ENCODE results near the gene TSHZ2. TPM values are rescaled to one million over a fixed set of nuclear protein-coding genes. Genes with fewer than 3 reads are reported as not detected.

Gene TSHZ2
- total and polyA plus RNA-seq, 2 donors (not counting 3 experiments of a cell fraction or from before 2014, with no cell fraction given) = not detected

GRCh38 chr20:53201588-53201987, 229.4 kb downstream of the TSHZ2 start:
- intact Hi-C loops (cut with micrococcal nuclease) (no loop called here), dilution Hi-C loops (cut with MboI; ENCODE audit: extremely low pct_ligation_motif_present, low sequenced_read_pairs) (no loop called here)
- FAIRE-seq (no peak), DNase-seq (ENCODE audit: low read depth, low spot score) (no peak)
- POLR2A ChIA-PET = no interaction called here
- Histone ChIP-seq H3K9me1 (replicated peaks; ENCODE audit: control insufficient read depth, extremely low read depth, insufficient read depth, low read length) (no peaks in the 10 kb centered on the region), H3K9me3 (replicated peaks; ENCODE audit: control insufficient read depth, insufficient read depth, low read length) (no peaks in the 10 kb centered on the region), H3K79me2 (ENCODE audit: control insufficient read depth, insufficient read depth, low read length) (no peaks in the 10 kb centered on the region), H3K4me3 (replicated peaks in 1 of 3; ENCODE audit: insufficient read depth in 1 of 3, low read depth in 1 of 3, low read length in 3 of 3) (no peak overlapping the region), H2AFZ (ENCODE audit: low read depth, low read length) (no peak overlapping the region), H3K27me3 (ENCODE audit: control insufficient read depth in 2 of 2, insufficient read depth in 2 of 2, low read length in 2 of 2) (no peaks in the 10 kb centered on the region), H3K9ac (replicated peaks; ENCODE audit: extremely low read depth, insufficient read depth, low read length) (no peak overlapping the region), H3K36me3 (ENCODE audit: control insufficient read depth in 2 of 2, extremely low read depth in 1 of 2, insufficient read depth in 2 of 2, low read length in 2 of 2) (no peaks in the 10 kb centered on the region), H3K27ac (ENCODE audit: insufficient read depth, low read depth, low read length) (no peak overlapping the region), H4K20me1 (replicated peaks; ENCODE audit: control insufficient read depth, extremely low read depth, insufficient read depth, low read length) (no peaks in the 10 kb centered on the region), H3K4me1 (ENCODE audit: control insufficient read depth, extremely low read depth, insufficient read depth, low read length) (no peaks in the 10 kb centered on the region), H3K4me2 (ENCODE audit: insufficient read depth, low read length) (no peak overlapping the region)
- CTCF ChIA-PET = no interaction called here
- TF ChIP-seq MAX (IDR thresholded peaks at IDR 0.05; ENCODE audit: insufficient read depth, insufficient read length) = no peak
- BruUV-seq (replicated peaks) = no TSS peak

GRCh38 chr20:53202777-53203176, 230.6 kb downstream of the TSHZ2 start:
- H4K20me1 ChIP-seq (replicated peaks; ENCODE audit: control insufficient read depth, extremely low read depth, insufficient read depth, low read length) = no peaks in the 10 kb centered on the region
- H3K36me3 ChIP-seq (ENCODE audit: control insufficient read depth in 2 of 2, extremely low read depth in 1 of 2, insufficient read depth in 2 of 2, low read length in 2 of 2) = no peaks in the 10 kb centered on the region
- no peak overlapping the region for H3K9ac ChIP-seq (replicated peaks; ENCODE audit: extremely low read depth, insufficient read depth, low read length)
- H3K4me1 ChIP-seq (ENCODE audit: control insufficient read depth, extremely low read depth, insufficient read depth, low read length) = no peaks in the 10 kb centered on the region
- no peak overlapping the region for H3K27ac ChIP-seq (ENCODE audit: insufficient read depth, low read depth, low read length)
- TF ChIP-seq FOS (IDR thresholded peaks at IDR 0.05; ENCODE audit: borderline replicate concordance, insufficient read depth, low read length) = no peak
- no peak for TF ChIP-seq MYC (IDR thresholded peaks at IDR 0.05; ENCODE audit: low read depth, low read length)
- no peak for TF ChIP-seq CTCF (IDR thresholded peaks at IDR 0.05; ENCODE audit: extremely low read depth in 1 of 2, insufficient read depth in 1 of 2, low read depth in 1 of 2, low read length in 2 of 2)
- no peak for TF ChIP-seq POLR2AphosphoS5 (IDR thresholded peaks at IDR 0.05; ENCODE audit: insufficient read depth, low read depth, low read length)
- H3K4me2 ChIP-seq (ENCODE audit: insufficient read depth, low read length) = no peak overlapping the region
- no TSS peak for BruUV-seq (replicated peaks)
- intact Hi-C loops (cut with micrococcal nuclease) = no loop called here
- no peaks in the 10 kb centered on the region for H3K9me3 ChIP-seq (replicated peaks; ENCODE audit: control insufficient read depth, insufficient read depth, low read length)
- no peak for FAIRE-seq
- H3K27me3 ChIP-seq (ENCODE audit: control insufficient read depth in 2 of 2, insufficient read depth in 2 of 2, low read length in 2 of 2) = no peaks in the 10 kb centered on the region
- ChIA-PET POLR2A (no interaction called here), CTCF (interaction anchor here (0.7 kb wide), 1 partner anchor 890 kb away, joined by 3 read pairs; no protein-coding TSS in a partner anchor)
- H2AFZ ChIP-seq (ENCODE audit: low read depth, low read length) = no peak overlapping the region
- DNase-seq (ENCODE audit: low read depth, low spot score) = no peak
- no peak overlapping the region for H3K4me3 ChIP-seq (replicated peaks in 1 of 3; ENCODE audit: insufficient read depth in 1 of 3, low read depth in 1 of 3, low read length in 3 of 3)
- H3K9me1 ChIP-seq (replicated peaks; ENCODE audit: control insufficient read depth, extremely low read depth, insufficient read depth, low read length) = no peaks in the 10 kb centered on the region
- no peaks in the 10 kb centered on the region for H3K79me2 ChIP-seq (ENCODE audit: control insufficient read depth, insufficient read depth, low read length)
- dilution Hi-C loops (cut with MboI; ENCODE audit: extremely low pct_ligation_motif_present, low sequenced_read_pairs) = no loop called here
